OCI-LY3 (cell line): ENCODE results near the gene NDUFA1.

Experiments
- EZH2phosphoT487 ChIP-seq: fragments of 200-600 bp; shearing (Covaris generic); IDR thresholded peaks from 2 replicates; pipeline ENCODE4 v1.6.1; 2018; ENCODE audit warnings: antibody characterized with exemption, mixed run types, low read depth
- TF ChIP-seq, protein P1 (sequence below): fragments of 200-600, 300-600 bp; sonication (generic); IDR thresholded peaks from 2 replicates; pipeline ENCODE4 v1.5.1; 2014; ENCODE audit warnings: antibody characterized with exemption, low read length, low read depth

- TF ChIP-seq, protein P1, sequence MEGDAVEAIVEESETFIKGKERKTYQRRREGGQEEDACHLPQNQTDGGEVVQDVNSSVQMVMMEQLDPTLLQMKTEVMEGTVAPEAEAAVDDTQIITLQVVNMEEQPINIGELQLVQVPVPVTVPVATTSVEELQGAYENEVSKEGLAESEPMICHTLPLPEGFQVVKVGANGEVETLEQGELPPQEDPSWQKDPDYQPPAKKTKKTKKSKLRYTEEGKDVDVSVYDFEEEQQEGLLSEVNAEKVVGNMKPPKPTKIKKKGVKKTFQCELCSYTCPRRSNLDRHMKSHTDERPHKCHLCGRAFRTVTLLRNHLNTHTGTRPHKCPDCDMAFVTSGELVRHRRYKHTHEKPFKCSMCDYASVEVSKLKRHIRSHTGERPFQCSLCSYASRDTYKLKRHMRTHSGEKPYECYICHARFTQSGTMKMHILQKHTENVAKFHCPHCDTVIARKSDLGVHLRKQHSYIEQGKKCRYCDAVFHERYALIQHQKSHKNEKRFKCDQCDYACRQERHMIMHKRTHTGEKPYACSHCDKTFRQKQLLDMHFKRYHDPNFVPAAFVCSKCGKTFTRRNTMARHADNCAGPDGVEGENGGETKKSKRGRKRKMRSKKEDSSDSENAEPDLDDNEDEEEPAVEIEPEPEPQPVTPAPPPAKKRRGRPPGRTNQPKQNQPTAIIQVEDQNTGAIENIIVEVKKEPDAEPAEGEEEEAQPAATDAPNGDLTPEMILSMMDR: no peak
- no peak for TF ChIP-seq EZH2phosphoT487
Observed at GRCh38 chrX:119885554-119886428, 14.2 kb downstream of the NDUFA1 start.
